T-helper 2 cell treated with Interferon-gamma antibody and Interleukin-4, amounts not matched to agents 5 μg/mL and 100 μg/mL, for 36 hours (primary cell): ENCODE measurements around the gene GALNS.

Experiments
- DNase-seq: peaks from one replicate; pipeline ENCODE4 v3.0.0; 2021; ENCODE audit warnings: low spot score
- H3K27ac Mint-ChIP-seq: one replicate; pipeline ENCODE4 v1.8.0; 2021; ENCODE audit warnings: mild to moderate bottlenecking, mixed read lengths
- H3K27me3 Mint-ChIP-seq: one replicate; pipeline ENCODE4 v1.8.0; 2021; ENCODE audit warnings: low read depth, mixed read lengths
- H3K36me3 Mint-ChIP-seq: one replicate; pipeline ENCODE4 v1.8.0; 2021; ENCODE audit warnings: low read depth, mixed read lengths
- H3K4me1 Mint-ChIP-seq: one replicate; pipeline ENCODE4 v1.8.0; 2021; ENCODE audit warnings: low read depth, mixed read lengths
- H3K4me3 Mint-ChIP-seq: one replicate; pipeline ENCODE4 v1.8.0; 2022; ENCODE audit warnings: mild to moderate bottlenecking, moderate library complexity, mixed read lengths
- H3K9me3 Mint-ChIP-seq: one replicate; pipeline ENCODE4 v1.8.0; 2021; ENCODE audit warnings: mixed read lengths

GALNS gene

GRCh38 chr16:88863426-88863825 lies 6.7 kb upstream of the GALNS start:
- Mint-ChIP-seq H3K4me3 (no peak overlapping the region), H3K36me3 (peaks cover 7% of the 10 kb centered on the region), H3K27me3 (no peaks in the 10 kb centered on the region), H3K27ac (no peak overlapping the region), H3K4me1 (no peaks in the 10 kb centered on the region), H3K9me3 (no peaks in the 10 kb centered on the region)
- no peak for DNase-seq

DNA sequence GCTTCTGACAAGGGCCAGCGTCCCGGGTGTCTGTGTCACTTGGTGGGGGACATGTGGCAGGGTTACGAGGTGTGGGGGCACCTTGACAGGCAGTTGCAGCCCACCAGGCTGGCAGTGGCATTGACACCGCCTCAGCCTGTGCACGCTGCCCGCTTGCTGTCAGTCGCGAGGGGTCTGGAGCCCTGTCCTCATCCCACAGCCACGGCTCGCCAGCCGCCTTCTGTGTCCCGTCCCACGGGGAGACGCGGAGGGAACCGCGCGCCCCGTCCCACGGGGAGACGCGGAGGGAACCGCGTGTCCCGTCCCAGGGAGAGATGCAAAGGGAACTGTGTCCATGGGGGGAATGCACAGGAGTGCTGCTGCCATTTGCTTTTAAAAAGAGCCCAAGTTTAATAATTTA lies 6.2 kb upstream of the GALNS start:
- no peaks in the 10 kb centered on the region for H3K27me3 Mint-ChIP-seq
- H3K4me3 Mint-ChIP-seq = no peak overlapping the region

GRCh38 chr16:88861359-88861758 lies 4.6 kb upstream of the GALNS start:
- H3K27ac Mint-ChIP-seq = no peak overlapping the region
- H3K4me3 Mint-ChIP-seq = no peak overlapping the region
- H3K36me3 Mint-ChIP-seq = peaks cover 9% of the 10 kb centered on the region
- H3K4me1 Mint-ChIP-seq = peaks cover 7% of the 10 kb centered on the region
- no peaks in the 10 kb centered on the region for H3K9me3 Mint-ChIP-seq
- H3K27me3 Mint-ChIP-seq = no peaks in the 10 kb centered on the region
- DNase-seq = no peak

More for the DNA sequence above, 6.2 kb upstream of the GALNS start:
- Mint-ChIP-seq H3K27ac (no peak overlapping the region), H3K36me3 (peaks cover 7% of the 10 kb centered on the region), H3K9me3 (no peaks in the 10 kb centered on the region), H3K4me1 (peaks cover 3% of the 10 kb centered on the region)
- DNase-seq = no peak

DNA sequence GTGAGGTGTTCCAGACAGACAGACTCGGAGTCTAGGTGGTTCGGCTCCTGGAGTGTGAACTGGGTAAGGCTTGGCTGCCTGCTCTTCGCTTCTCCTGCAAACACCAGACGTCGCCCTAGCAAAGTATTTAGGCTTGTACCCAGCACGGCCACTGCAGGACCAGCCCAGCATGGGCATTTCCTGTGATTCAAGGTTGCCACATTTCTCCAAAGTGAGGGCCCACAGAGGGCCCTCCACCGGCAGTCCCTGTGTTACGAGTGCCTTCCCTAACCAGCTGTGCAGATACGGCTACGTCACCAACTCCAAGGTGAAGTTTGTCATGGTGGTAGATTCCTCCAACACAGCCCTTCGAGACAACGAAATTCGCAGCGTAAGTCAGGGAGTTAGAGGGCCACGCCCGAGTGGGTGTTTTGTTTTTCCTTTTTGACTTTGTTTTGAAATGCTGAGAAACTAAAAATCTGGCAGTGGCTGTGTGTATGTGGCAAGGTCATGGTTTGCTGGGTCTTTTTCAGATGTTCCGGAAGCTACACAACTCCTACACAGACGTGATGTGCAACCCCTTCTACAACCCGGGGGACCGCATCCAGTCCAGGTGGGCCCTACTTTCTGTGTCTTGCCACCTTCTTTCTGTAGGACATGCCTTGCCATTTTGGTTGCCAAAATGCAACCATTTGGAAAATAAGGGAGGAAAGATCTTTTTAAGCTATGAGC lies 2.8 kb upstream of the GALNS start:
- no peak for DNase-seq
- Mint-ChIP-seq H3K36me3 (peaks cover 11% of the 10 kb centered on the region), H3K27ac (no peak overlapping the region), H3K4me3 (no peak overlapping the region), H3K27me3 (no peaks in the 10 kb centered on the region), H3K4me1 (peaks cover 11% of the 10 kb centered on the region), H3K9me3 (no peaks in the 10 kb centered on the region)

DNA sequence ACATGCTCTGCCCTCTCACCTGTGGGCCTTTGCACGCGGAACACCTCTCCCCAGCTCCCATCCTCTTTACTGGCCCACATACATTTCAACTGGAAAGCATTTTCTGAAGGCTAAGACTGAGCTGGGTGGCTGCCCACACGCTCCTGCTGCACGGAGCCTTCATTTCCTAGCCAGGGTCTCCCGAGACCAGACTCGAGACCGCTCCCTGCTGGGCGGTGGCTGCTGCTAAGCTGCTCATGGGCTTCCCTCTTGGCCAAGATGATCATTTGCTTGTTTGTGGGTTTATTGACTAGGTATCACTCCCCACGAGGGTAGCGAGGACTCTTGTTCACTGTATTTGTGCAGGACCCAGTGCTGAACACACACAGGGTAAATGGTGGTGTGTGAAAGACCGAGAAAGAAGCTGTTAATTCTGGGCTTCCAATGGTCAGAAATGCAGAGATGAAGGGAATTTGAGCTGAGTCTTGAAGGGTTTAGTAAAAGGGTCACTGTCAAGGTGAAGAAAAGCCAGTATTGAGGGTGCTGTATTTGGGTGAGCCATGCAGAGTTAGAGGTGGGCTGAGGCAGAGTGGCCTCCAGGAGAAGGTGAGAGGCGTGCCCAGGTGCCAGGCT lies 1.1 kb upstream of the GALNS start:
- DNase-seq = peak; percentile 71

GRCh38 chr16:88856122-88856827 lies 472 bp downstream of the GALNS start:
- peak overlapping the region; percentile 99 for H3K4me3 Mint-ChIP-seq
- H3K9me3 Mint-ChIP-seq = no peaks in the 10 kb centered on the region
- H3K27me3 Mint-ChIP-seq = no peaks in the 10 kb centered on the region
- no peak for DNase-seq
- H3K4me1 Mint-ChIP-seq = peaks cover 11% of the 10 kb centered on the region
- H3K27ac Mint-ChIP-seq = no peak overlapping the region
- peaks cover 11% of the 10 kb centered on the region for H3K36me3 Mint-ChIP-seq

More for the DNA sequence above, 1.1 kb upstream of the GALNS start:
- peak overlapping the region; percentile 94 for H3K27ac Mint-ChIP-seq
- no peaks in the 10 kb centered on the region for H3K9me3 Mint-ChIP-seq
- peaks cover 11% of the 10 kb centered on the region for H3K36me3 Mint-ChIP-seq
- H3K4me3 Mint-ChIP-seq = peak overlapping the region; percentile 99
- H3K4me1 Mint-ChIP-seq = peaks cover 11% of the 10 kb centered on the region
- H3K27me3 Mint-ChIP-seq = no peaks in the 10 kb centered on the region

DNA sequence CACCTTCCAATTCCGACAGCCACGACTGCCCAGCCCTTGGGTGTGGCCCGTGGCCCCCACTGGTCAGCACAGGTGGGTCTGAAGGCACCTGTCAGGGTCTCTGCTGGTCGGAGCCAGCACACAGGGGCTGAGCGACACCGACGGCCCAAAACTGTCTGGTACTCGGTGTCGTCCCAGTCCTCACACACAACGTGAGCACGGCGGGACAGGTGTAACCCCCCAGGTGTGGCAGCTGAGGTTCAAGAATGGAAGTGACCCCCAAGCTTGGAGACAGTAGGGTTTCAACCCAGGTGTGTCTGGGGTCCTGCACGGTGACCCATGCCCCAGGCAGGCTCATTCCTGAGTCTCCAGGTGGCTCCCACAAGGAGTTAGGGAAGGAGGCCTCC lies 1.0 kb downstream of the GALNS start:
- peaks cover 9% of the 10 kb centered on the region for H3K36me3 Mint-ChIP-seq
- H3K9me3 Mint-ChIP-seq = no peaks in the 10 kb centered on the region
- peak overlapping the region; percentile 78 for H3K4me3 Mint-ChIP-seq
- H3K27me3 Mint-ChIP-seq = no peaks in the 10 kb centered on the region
- H3K27ac Mint-ChIP-seq = no peak overlapping the region
- DNase-seq = no peak
- peaks cover 11% of the 10 kb centered on the region for H3K4me1 Mint-ChIP-seq

DNA sequence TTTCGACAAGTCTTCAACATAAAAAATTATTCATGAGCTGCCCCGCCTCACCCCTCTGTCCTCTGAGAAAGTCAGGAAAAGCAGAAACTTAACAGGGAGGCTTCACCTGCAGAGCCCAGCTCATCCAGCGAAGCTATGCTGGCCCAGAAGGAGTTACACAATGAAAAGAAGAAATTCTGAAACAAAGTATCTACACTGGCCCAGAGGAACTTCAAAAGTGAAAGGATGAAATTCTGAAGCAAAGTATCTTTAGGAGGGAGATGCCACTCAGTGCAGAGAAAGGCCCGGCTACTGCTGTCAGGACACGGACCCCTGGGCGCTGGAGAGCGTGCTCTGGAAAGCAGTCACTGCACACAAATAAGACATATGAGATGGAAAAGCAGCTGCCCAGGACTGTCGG lies 1.6 kb downstream of the GALNS start:
- no peaks in the 10 kb centered on the region for H3K9me3 Mint-ChIP-seq
- DNase-seq = no peak
- H3K4me1 Mint-ChIP-seq = peaks cover 11% of the 10 kb centered on the region
- peak overlapping the region; percentile 75 for H3K4me3 Mint-ChIP-seq
- peaks cover 8% of the 10 kb centered on the region for H3K36me3 Mint-ChIP-seq
- H3K27me3 Mint-ChIP-seq = no peaks in the 10 kb centered on the region
- peak overlapping the region; percentile 68 for H3K27ac Mint-ChIP-seq

DNA sequence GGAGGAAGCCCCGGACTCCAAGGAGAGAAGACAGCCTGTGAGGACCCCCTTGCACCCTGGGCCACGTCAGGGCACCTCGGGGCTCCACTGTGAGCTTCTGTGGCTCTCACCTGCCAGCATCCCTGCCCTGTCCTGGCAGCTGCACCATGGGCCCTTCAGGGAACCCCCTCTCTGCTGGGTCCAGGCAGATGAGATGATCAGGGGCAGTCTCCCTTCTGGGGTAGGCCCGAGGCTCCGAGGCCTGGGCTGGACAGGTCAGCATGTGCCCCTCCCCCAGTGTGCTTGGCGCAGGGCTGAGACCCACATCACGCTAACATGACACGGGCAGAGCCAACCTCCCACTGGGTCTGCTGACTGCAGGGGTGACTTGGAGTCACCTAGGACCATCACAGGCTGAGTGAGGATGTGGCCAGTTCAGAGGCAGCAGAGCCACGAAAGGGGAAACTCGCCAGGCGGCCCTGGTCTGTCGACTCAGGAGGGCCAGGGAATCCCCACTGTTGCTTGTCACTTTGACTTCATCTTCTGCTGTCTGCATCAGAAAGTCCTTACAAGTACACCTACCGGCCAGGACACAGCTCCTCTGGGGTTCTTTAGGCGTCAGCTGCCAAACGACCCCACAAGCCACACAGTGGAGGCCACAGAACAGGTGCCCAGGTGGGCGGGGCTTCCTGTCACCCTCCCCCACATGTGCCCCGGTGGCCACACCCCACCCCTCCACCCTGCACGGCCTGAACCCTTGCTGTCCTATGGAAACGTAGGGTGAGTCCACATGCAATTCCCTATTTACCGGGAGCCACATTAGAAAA lies 2.2 kb downstream of the GALNS start:
- Mint-ChIP-seq H3K27ac (no peak overlapping the region), H3K4me3 (peak overlapping the region; percentile 75)
- DNase-seq = no peak

GRCh38 chr16:88853325-88853941 lies 3.3 kb downstream of the GALNS start:
- Mint-ChIP-seq H3K9me3 (no peaks in the 10 kb centered on the region), H3K27me3 (no peaks in the 10 kb centered on the region), H3K4me1 (peaks cover 11% of the 10 kb centered on the region), H3K27ac (no peak overlapping the region), H3K4me3 (no peak overlapping the region), H3K36me3 (peaks cover 4% of the 10 kb centered on the region)
- no peak for DNase-seq

More for the DNA sequence above, 2.2 kb downstream of the GALNS start:
- H3K27me3 Mint-ChIP-seq = no peaks in the 10 kb centered on the region
- H3K36me3 Mint-ChIP-seq = peaks cover 5% of the 10 kb centered on the region
- no peaks in the 10 kb centered on the region for H3K9me3 Mint-ChIP-seq
- H3K4me1 Mint-ChIP-seq = peaks cover 11% of the 10 kb centered on the region

- no peak overlapping the region for H3K27ac Mint-ChIP-seq
- peaks cover 2% of the 10 kb centered on the region for H3K36me3 Mint-ChIP-seq
- H3K9me3 Mint-ChIP-seq = no peaks in the 10 kb centered on the region
Observed at GRCh38 chr16:88851616-88852015, 5.1 kb downstream of the GALNS start.

DNA sequence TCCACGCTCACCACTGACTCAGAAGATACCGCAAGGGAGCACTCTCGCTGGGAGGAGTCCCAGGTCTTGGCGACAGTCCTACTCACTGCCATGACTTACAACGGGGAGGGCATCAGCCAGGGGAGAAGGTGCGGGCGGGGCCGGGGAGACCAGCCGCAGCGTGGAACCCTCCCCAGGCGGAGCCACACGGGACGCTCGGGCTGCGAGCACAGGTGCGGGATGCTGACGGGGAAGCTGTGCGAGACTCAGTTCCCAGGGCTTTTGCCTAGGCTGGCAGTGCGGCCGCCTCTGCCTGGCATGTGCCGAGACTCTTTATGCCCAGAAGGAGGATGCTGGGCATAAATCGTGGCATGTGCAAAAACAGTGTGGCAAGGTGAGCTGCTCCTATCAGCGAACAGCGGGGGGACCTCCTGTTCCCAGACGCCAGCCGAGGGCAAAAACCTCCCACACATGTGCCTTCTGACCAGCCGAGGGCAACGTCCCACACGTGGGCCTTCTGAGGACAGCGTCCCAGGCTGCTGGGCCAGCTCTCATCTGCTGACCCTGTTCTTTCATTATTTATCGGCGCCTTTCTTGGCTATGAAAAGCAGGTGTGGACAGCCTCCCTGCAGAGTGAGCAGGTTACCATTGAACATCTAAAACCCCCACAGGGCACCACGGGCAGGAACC lies 6.1 kb downstream of the GALNS start:
- no peak for DNase-seq
- Mint-ChIP-seq H3K4me3 (no peak overlapping the region), H3K36me3 (peaks cover 2% of the 10 kb centered on the region), H3K27me3 (no peaks in the 10 kb centered on the region), H3K27ac (no peak overlapping the region), H3K4me1 (peaks cover 4% of the 10 kb centered on the region), H3K9me3 (no peaks in the 10 kb centered on the region)

More at GRCh38 chr16:88851616-88852015, 5.1 kb downstream of the GALNS start:
- Mint-ChIP-seq H3K4me1 (peaks cover 4% of the 10 kb centered on the region), H3K27me3 (no peaks in the 10 kb centered on the region), H3K4me3 (no peak overlapping the region)
- DNase-seq = no peak

DNA sequence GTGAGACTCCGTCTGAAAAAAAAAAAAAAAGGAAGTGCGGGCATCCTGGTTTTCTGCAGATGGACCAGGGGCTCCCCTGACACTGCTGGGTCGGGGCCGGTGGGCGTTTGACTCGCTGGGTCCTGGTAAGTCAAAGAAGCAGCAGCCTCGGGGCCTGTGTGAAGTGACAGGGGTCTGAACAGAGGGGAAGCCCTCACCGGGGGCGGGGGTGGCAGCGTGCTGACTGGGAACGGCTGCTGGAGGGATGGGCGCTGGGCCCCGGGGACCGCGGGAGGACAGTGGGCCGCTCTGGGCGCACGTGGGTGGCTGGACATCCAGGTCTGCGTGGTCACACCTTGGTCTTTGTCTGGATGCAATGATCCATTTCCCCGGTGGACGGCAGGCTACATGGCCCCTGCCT lies 8.2 kb downstream of the GALNS start:
- no peaks in the 10 kb centered on the region for H3K27me3 Mint-ChIP-seq
- H3K4me1 Mint-ChIP-seq = no peaks in the 10 kb centered on the region
- H3K36me3 Mint-ChIP-seq = no peaks in the 10 kb centered on the region
- H3K27ac Mint-ChIP-seq = no peak overlapping the region
- no peaks in the 10 kb centered on the region for H3K9me3 Mint-ChIP-seq
- DNase-seq = no peak
- no peak overlapping the region for H3K4me3 Mint-ChIP-seq
